T47D (cell line): ENCODE results near the gene SLC38A11.

ENCODE experiments used
- DNase-seq, 2 experiments: peaks; one replicate each; pipeline versions ENCODE4 v3.0.0 to v3.0.0-alpha.2; 2011 to 2012; ENCODE audit warnings: low read depth in 1 of 2, low spot score in 1 of 2
- JUND ChIP-seq: IDR thresholded peaks from 2 replicates; pipeline ENCODE4 v1.6.1; 2012; ENCODE audit warnings: low read depth
- in situ Hi-C: cut with HindIII; loops from 2 replicates; pipeline ENCODE4 v1.10.0; 2016; ENCODE audit warnings: low sequenced_read_pairs, low pct_unique_long_range_greater_than_20kb

The SLC38A11 gene

DNA sequence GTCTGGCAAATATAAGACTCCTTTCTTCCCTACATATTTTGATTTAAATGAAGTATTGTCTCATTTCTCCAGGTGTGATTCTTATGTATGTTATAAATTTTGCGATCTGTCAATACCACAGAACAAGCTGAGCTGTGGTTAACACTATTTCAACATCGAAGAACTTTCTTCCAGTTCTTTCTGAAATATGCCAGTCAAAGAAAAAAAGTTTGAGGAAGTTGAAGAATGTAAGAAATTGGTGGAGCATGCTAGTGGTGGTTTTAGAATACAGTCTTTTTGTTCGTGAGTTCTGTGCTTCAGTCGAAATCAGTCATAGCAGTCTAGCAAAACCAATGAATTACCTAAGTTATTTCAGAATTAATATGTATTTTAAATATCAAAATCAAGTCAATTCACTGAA, 105.1 kb downstream of the SLC38A11 start:
- in situ Hi-C loops, result no loop called here
- no peak for DNase-seq
- TF ChIP-seq JUND, result no peak

- no peak for DNase-seq
- in situ Hi-C loops, result no loop called here
- TF ChIP-seq JUND, result no peak
These were observed 105.8 kb downstream of the SLC38A11 start for GRCh38 chr2:164849506-164849905.

- TF ChIP-seq JUND, result no peak
- in situ Hi-C loops, result no loop called here
- no peak for DNase-seq
These were observed 107.2 kb downstream of the SLC38A11 start for GRCh38 chr2:164847981-164848741.

GRCh38 chr2:164847291-164847690, 108.0 kb downstream of the SLC38A11 start:
- DNase-seq, result no peak
- in situ Hi-C loops, result no loop called here

DNA sequence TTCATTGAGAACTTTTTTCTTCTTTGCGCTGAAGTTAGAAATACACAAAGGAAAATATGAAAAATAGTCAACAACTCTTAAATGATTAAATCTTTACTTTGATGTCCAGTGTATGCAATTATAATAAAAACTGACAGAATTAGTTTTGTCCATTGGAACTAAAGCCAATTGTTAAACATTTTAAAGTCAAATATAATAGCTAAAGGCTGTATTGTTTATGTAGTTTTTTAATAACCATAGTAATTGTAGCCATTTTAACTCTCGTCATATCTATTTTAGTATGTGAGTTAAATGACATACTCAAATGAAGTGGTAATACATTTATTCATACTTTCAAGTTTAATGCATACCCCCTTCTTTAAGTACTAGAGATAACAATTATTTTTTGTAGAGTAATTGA, 109.0 kb downstream of the SLC38A11 start:
- TF ChIP-seq JUND, result no peak
- in situ Hi-C loops, result no loop called here

More at GRCh38 chr2:164847291-164847690, 108.0 kb downstream of the SLC38A11 start:
- TF ChIP-seq JUND, result no peak

More for the DNA sequence above, 109.0 kb downstream of the SLC38A11 start:
- no peak for DNase-seq
